ENCODE results near the gene CHMP2A. TPM values are rescaled to one million over a fixed set of nuclear protein-coding genes. Genes with fewer than 3 reads are reported as not detected.
"Not testable (repeated sequence)": the region's sequence is repeated elsewhere in the genome, so short reads cannot be mapped to it uniquely, and the experiment has no call there.

CHMP2A gene
- total RNA-seq, 1 experiment from 2014 or later: 154 TPM

DNA sequence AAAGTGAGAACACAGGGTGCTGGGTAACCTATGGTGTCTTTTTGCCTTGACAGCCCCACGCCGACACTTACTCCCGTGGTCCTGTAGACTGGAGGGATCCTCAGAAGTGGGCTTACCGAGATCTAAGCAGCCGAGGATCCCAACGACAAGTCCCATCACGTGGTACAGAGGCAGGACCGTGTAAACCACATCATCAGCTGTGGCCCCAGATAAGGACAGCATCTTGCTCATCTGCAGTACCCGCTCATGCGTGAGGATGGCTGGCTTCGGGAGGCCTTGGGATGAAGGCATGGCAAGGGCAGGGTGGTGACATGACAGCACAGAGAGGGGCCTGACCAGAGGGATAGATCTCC, 45.2 kb downstream of the CHMP2A start:
- H3K36me3 Mint-ChIP-seq (ENCODE audit: insufficient read depth, unreplicated experiment): peaks cover 15% of the 10 kb centered on the region
- TF ChIP-seq CTCF (IDR thresholded peaks at IDR 0.05; ENCODE audit: unreplicated experiment): no peak
- no peak overlapping the region for H3K4me3 Mint-ChIP-seq (ENCODE audit: unreplicated experiment)
- no peak overlapping the region for H3K27ac Mint-ChIP-seq (ENCODE audit: low read depth, unreplicated experiment)
- no peaks in the 10 kb centered on the region for H3K4me1 Mint-ChIP-seq (ENCODE audit: insufficient read depth, unreplicated experiment)
- CTCF ChIA-PET: interaction anchor here (1.5 to 1.8 kb wide), 2 partner anchors 9 to 34 kb away, joined by 3 read pairs; partner anchors contain the start of gene TRIM28
- no peaks in the 10 kb centered on the region for H3K27me3 Mint-ChIP-seq (ENCODE audit: insufficient read depth, unreplicated experiment)
- intact Hi-C loops (cut with micrococcal nuclease): no loop called here
- POLR2A ChIA-PET: no interaction called here
- no TSS peak for BruUV-seq (replicated peaks)
- H3K9me3 Mint-ChIP-seq (ENCODE audit: unreplicated experiment): peaks cover 8% of the 10 kb centered on the region
- no peak for DNase-seq (ENCODE audit: unreplicated experiment)

GRCh38 chr19:58507602-58508223, 47.2 kb downstream of the CHMP2A start:
- BruUV-seq (replicated peaks); H3K36me3 Mint-ChIP-seq (ENCODE audit: insufficient read depth, unreplicated experiment); POLR2A ChIA-PET; H3K4me3 Mint-ChIP-seq (ENCODE audit: unreplicated experiment); CTCF ChIA-PET; H3K27ac Mint-ChIP-seq (ENCODE audit: low read depth, unreplicated experiment); DNase-seq (ENCODE audit: unreplicated experiment); intact Hi-C loops (cut with micrococcal nuclease); H3K27me3 Mint-ChIP-seq (ENCODE audit: insufficient read depth, unreplicated experiment); H3K4me1 Mint-ChIP-seq (ENCODE audit: insufficient read depth, unreplicated experiment): not testable (repeated sequence)
- peaks cover 14% of the 10 kb centered on the region for H3K9me3 Mint-ChIP-seq (ENCODE audit: unreplicated experiment)

Small RNAs within 50 kb of the gene (microRNA-seq; reads per million reads assigned to microRNA genes)
- gene MIR6807: 0.93 reads per million

Other genes with a start within 250 kb of the CHMP2A start
- 63.1 and 64.6 TPM in 2 replicates for gene ERVK3-1, start 249.7 kb downstream of the CHMP2A start, total RNA-seq (2022)
- 3.8 and 4.7 TPM in 2 replicates for gene ZSCAN22, start 228.1 kb downstream of the CHMP2A start, total RNA-seq (2022)
- 6.4 and 7.0 TPM in 2 replicates for gene A1BG, start 201.6 kb downstream of the CHMP2A start, total RNA-seq (2022)
- gene ZNF497, start 192.4 kb downstream of the CHMP2A start, total RNA-seq (2022): 3.2 and 3.9 TPM in 2 replicates
- 1.5 and 1.7 TPM in 2 replicates for gene ZNF837, start 174.1 kb downstream of the CHMP2A start, total RNA-seq (2022)
- 1,779 and 1,872 TPM in 2 replicates for gene RPS5, start 167.8 kb downstream of the CHMP2A start, total RNA-seq (2022)
- gene RNF225, start 159.4 kb downstream of the CHMP2A start, total RNA-seq (2022): 0.63 and 0.98 TPM in 2 replicates
- 14.6 and 18.1 TPM in 2 replicates for gene ZNF584, start 146.5 kb downstream of the CHMP2A start, total RNA-seq (2022)
- gene ZNF132, start 115.0 kb downstream of the CHMP2A start, total RNA-seq (2022): not detected in 2 replicates
- gene ZNF324B, start 103.5 kb downstream of the CHMP2A start, total RNA-seq (2022): 4.7 and 7.2 TPM in 2 replicates
- 6.5 and 7.9 TPM in 2 replicates for gene ZNF324, start 88.0 kb downstream of the CHMP2A start, total RNA-seq (2022)
- gene ZNF446, start 78.8 kb downstream of the CHMP2A start, total RNA-seq (2022): 8.3 and 10.3 TPM in 2 replicates
- 14.7 and 22.5 TPM in 2 replicates for gene SLC27A5, start 43.1 kb downstream of the CHMP2A start, total RNA-seq (2022)
- 12.8 and 15.0 TPM in 2 replicates for gene ZBTB45, start 35.3 kb downstream of the CHMP2A start, total RNA-seq (2022)
- gene TRIM28, start 11.0 kb downstream of the CHMP2A start, total RNA-seq (2022): 236 and 290 TPM in 2 replicates
- gene UBE2M, start 3.5 kb upstream of the CHMP2A start, total RNA-seq (2022): 149 and 158 TPM in 2 replicates
- 50.7 and 51.9 TPM in 2 replicates for gene MZF1, start 18.2 kb upstream of the CHMP2A start, total RNA-seq (2022)